Heart left ventricle (tissue), 16 donors: ENCODE data around the gene CDC20B. TPM values are rescaled to one million over a fixed set of nuclear protein-coding genes. Genes with fewer than 3 reads are reported as not detected.

Experiments
- ATAC-seq, 4 donors: fragments of 200-7000 bp; cut with Tn5 transposase; one replicate each; pipeline ENCODE4 v1.9.1; 2020 to 2022; ENCODE audit warnings: moderate library complexity in 4 of 4, mild to moderate bottlenecking in 3 of 4, moderate number of reproducible peaks in 1 of 4
- DNase-seq, 5 donors: peaks; one replicate each; pipeline ENCODE4 v3.0.0-alpha.2; 2020
- H3K27ac ChIP-seq, 12 donors: fragments of 200-600 bp; sonication (generic) in 4 of 12; one replicate each; pipeline versions ENCODE4 v1.5.0 to v1.8.0; 2016 to 2022; ENCODE audit warnings: mild to moderate bottlenecking in 2 of 12
- H3K27me3 ChIP-seq, 9 donors: fragments of 200-600 bp; sonication (generic) in 2 of 9; one replicate each; pipeline versions ENCODE4 v1.5.1 to v1.8.0; 2016 to 2022; ENCODE audit warnings: mild to moderate bottlenecking in 3 of 9
- H3K36me3 ChIP-seq, 9 donors: fragments of 200-600 bp; sonication (generic) in 2 of 9; one replicate each; pipeline versions ENCODE4 v1.5.0 to v1.8.0; 2018 to 2022; ENCODE audit warnings: mild to moderate bottlenecking in 2 of 9
- H3K4me1 ChIP-seq, 12 donors: fragments of 200-600 bp; sonication (generic) in 4 of 12; one replicate each; pipeline versions ENCODE4 v1.5.0 to v1.8.0; 2016 to 2022; ENCODE audit warnings: mild to moderate bottlenecking in 3 of 12
- H3K4me3 ChIP-seq, 12 donors: fragments of 200-600 bp; sonication (generic) in 4 of 12; one replicate each; pipeline versions ENCODE4 v1.5.0 to v1.8.0; 2017 to 2022; ENCODE audit warnings: mild to moderate bottlenecking in 9 of 12, moderate library complexity in 4 of 12
- H3K9me3 ChIP-seq, 12 donors: fragments of 200-600 bp; sonication (generic) in 4 of 12; one replicate each; pipeline versions ENCODE4 v1.5.0 to v1.8.0; 2016 to 2022; ENCODE audit warnings: mild to moderate bottlenecking in 1 of 12
- POLR2A ChIP-seq, 2 donors: fragments of 450-650 bp; IDR thresholded peaks; one replicate each; pipeline ENCODE4 v1.6.1; 2017; ENCODE audit warnings: antibody characterized with exemption in 2 of 2, mild to moderate bottlenecking in 2 of 2, moderate library complexity in 2 of 2
- WGBS, 4 donors: extraction: QIAGEN DNeasy Blood & Tissue Kit in 2 of 4; methylation state at CpG; one replicate each; pipeline versions ENCODE4 v1.1.5 to v1.1.7; 2013 to 2018; 5-methylcytosine and 5-hydroxymethylcytosine counted together
- intact Hi-C, 10 donors: fragments of 100-400 bp; cut with DNase I; formaldehyde crosslinking; loops; one replicate each; pipeline versions ENCODE4 v1.11.1 to v1.14.2; 2022
- polyA plus RNA-seq, 2 donors: library from polyadenylated mRNA; stranded (reverse); fragments of 200-250 nt; gene quantifications; one replicate each; pipeline ENCODE4 v1.2.3, GENCODE V29; 2013
- total RNA-seq, 9 donors: library from RNA; depleted of rRNA in 2 of 9; stranded (reverse); fragments of >200 nt in 2 of 9; fragmentation: NEBNext Ultra II Directional in 3 of 9; extraction: Animal tissue kit (Norgen Biotek cat#: 25700) in 3 of 9; gene quantifications; one replicate each; pipeline versions ENCODE4 v1.1.0 to v1.2.4, GENCODE V29; 2016 to 2023
- TF ChIP-seq, protein P1 (sequence below), 12 donors: fragments of 200-600 bp; sonication (generic) in 4 of 12; IDR thresholded peaks; one replicate each; pipeline versions ENCODE4 v1.5.0 to v1.8.0; 2018 to 2022; ENCODE audit warnings: antibody characterized with exemption in 12 of 12, mild to moderate bottlenecking in 5 of 12
- donor health status: ischemic (EF 13 %, LVEDD 7.1; RV severe dilation, severe dysfunction).
- donor health status: healthy with polysubstance abuse.
- donor health status: DM: no; HTN: yes; CAD: no.
- donor health status: DM: no; HTN: no; CAD: no.
- donor health status: ischemic (EF 25% LVEDD 6.9; RV normal size, moderate dysfunction).
- donor health status: ischemic (EF 25% LVEDD 5.7; RV mildly dilated, moderate dysfunction).
- donor health status: healthy.
- donor health status: DM: yes; HTN: yes; CAD: no.
- donor health status: ischemic (EF 35%, LVEDD 5.7; RV mildly dilated, moderate dysfunction).
- donor health status: nonischemic (EF 11% LVEDD 7.7; RV severe dilation, severe dysfunction).
- donor health status: DM: yes; HTN: yes; CAD: no.
- donor health status: PGD.
- donor health status: ischemic (EF 29% LVEDD 5.4; RV normal size, mild dysfunction).
- donor health status: nonischemic (EF 23%, LVEDD 6.1; RV moderate dilation, normal function).

The CDC20B gene
- total and polyA plus RNA-seq, 11 donors = not detected

DNA sequence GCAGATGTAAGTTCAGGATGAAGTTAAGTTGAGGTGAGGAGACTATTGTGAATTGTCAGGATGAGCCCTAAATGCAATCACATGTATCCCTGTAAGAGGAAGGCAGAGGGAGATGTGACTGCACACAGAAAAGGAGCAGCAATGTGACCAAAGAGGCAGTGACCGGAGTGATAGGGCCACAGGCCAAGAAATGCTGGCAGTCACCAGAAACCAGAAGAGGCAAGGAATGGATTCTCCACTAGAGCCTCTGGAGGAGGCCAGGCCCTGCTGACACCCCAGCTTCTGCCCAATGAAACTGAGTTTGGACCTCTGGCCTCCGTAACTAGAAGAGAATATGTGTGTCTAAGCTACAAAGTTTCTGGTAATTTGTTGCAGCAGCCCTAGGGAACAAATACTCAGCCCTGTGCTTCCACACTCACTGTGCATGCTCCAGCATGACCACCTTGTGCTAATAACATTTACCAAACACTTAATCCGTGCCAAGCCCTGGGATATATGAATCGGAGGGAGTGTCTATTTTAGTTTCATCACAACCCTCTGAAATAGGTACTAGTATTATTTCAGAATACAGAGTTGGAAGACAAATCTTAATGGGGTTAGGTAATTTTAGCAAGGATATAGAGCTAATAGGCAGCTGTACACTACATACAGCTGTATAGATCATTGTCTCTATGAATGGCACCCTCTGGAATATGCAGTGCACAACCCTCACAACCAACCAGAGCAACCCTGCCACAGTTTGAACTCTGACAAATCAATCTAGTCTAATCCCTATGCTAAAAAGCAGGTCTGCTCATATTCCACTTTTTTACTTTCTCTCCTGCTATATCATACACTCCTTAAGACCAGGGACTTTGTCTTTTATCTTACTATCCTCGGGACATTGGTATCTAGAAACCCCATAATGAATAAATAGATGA, 20.8 kb downstream of the CDC20B start:
- ATAC-seq (no peak), DNase-seq (no peak)
- TF ChIP-seq POLR2A (IDR thresholded peaks at IDR 0.05) = no peak
- TF ChIP-seq, protein P1, sequence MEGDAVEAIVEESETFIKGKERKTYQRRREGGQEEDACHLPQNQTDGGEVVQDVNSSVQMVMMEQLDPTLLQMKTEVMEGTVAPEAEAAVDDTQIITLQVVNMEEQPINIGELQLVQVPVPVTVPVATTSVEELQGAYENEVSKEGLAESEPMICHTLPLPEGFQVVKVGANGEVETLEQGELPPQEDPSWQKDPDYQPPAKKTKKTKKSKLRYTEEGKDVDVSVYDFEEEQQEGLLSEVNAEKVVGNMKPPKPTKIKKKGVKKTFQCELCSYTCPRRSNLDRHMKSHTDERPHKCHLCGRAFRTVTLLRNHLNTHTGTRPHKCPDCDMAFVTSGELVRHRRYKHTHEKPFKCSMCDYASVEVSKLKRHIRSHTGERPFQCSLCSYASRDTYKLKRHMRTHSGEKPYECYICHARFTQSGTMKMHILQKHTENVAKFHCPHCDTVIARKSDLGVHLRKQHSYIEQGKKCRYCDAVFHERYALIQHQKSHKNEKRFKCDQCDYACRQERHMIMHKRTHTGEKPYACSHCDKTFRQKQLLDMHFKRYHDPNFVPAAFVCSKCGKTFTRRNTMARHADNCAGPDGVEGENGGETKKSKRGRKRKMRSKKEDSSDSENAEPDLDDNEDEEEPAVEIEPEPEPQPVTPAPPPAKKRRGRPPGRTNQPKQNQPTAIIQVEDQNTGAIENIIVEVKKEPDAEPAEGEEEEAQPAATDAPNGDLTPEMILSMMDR (IDR thresholded peaks at IDR 0.05) = no peak
- H3K4me1 ChIP-seq = peaks cover 0 to 10% (median 0%) of the 10 kb centered on the region in 12 donors
- 64 to 71% (median 65%) methylated on average over 5 of the region's 5 CpGs for WGBS, 4 donors
- H3K9me3 ChIP-seq = no peaks in the 10 kb centered on the region
- H3K36me3 ChIP-seq = no peaks in the 10 kb centered on the region
- H3K4me3 ChIP-seq = no peak overlapping the region
- intact Hi-C loops = loop anchor here in 1 of 10 donors (10.0 kb wide), 1 partner anchor 637 kb away; the partner anchor contains the start of gene SNX18
- H3K27ac ChIP-seq = no peak overlapping the region
- H3K27me3 ChIP-seq = peaks cover 0 to 9% (median 0%) of the 10 kb centered on the region in 9 donors

DNA sequence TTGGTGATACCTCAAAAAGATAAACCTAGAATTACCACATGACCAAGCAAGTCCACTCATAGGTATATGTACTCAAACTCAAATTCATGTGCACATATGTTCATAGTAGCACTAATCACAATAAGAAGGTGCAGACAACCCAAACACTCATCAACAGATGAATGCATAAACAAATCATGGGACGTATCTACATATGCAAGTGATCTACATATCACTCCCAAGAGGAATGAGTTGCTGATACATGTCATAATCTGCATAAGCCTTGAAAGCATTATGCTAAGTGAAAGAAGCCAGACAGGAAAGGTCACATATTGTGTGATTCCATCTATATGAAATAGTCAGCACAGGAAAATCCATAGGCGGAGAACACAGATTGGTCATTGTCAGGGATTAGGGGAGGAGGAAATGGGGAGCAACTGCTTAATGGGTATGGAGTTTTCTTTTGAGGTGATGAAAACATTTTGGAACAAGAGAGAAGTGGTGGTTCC, 23.6 kb downstream of the CDC20B start:
- DNase-seq (no peak), ATAC-seq (no peak)
- intact Hi-C loops = loop anchor here in 6 of 10 donors (2.0 to 10.0 kb wide), 6 partner anchors 202 to 635 kb away; partner anchors contain the start of gene SNX18 (in 2 of the 6)
- peaks cover 0 to 16% (median 0%) of the 10 kb centered on the region in 9 donors for H3K27me3 ChIP-seq
- no peak overlapping the region for H3K4me3 ChIP-seq
- 54 to 78% (median 64%) methylated on average over 2 of the region's 2 CpGs for WGBS, 4 donors
- no peaks in the 10 kb centered on the region for H3K9me3 ChIP-seq
- no peaks in the 10 kb centered on the region for H3K36me3 ChIP-seq
- no peak overlapping the region for H3K27ac ChIP-seq
- TF ChIP-seq, protein P1 (IDR thresholded peaks at IDR 0.05) = no peak
- TF ChIP-seq POLR2A (IDR thresholded peaks at IDR 0.05) = no peak
- H3K4me1 ChIP-seq = peaks cover 0 to 6% (median 0%) of the 10 kb centered on the region in 12 donors

DNA sequence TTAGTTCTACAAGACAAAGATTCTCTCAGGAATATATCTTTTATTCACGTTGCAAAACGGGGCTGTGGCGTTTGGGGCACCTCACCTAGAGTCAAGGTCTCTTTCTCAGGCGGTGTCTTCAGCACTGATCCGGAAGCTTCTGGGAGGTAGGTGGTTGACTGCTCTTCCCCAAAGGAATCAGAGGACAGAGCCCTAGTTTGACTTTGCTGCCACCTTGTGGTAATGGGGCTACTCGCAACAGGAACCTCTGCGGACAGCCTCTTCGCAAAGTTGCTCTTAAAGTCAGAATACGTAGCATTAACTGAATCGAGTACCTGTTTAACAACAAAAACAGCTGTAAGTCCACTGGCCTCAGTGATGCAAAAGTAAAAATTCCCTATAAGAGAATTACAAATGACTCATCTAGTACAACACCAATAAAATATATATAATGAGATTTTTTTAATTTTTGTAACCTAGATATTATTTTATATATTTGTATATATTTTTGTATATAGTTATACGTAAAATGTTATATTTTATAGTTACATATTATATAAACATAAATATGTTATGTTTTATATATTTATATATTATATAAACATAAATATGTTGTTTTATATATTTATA, 26.3 kb downstream of the CDC20B start:
- no peaks in the 10 kb centered on the region for H3K36me3 ChIP-seq
- 8 to 9% (median 9%) methylated on average over 11 of the region's 11 CpGs for WGBS, 4 donors
- H3K9me3 ChIP-seq = no peaks in the 10 kb centered on the region
- peaks cover 0 to 5% (median 0%) of the 10 kb centered on the region in 12 donors for H3K4me1 ChIP-seq
- ATAC-seq (peak; percentile 37 to 89 (median 74)), DNase-seq (peak; percentile 64 to 77 (median 69))
- H3K4me3 ChIP-seq = no peak overlapping the region
- intact Hi-C loops = loop anchor here (1.0 to 10.0 kb wide), 10 partner anchors 199 to 632 kb away; partner anchors contain the start of gene SNX18 (in 2 of the 10)
- no peak overlapping the region for H3K27ac ChIP-seq
- TF ChIP-seq, protein P1 (IDR thresholded peaks at IDR 0.05) = peak; percentile 84 to 97 (median 92)
- TF ChIP-seq POLR2A (IDR thresholded peaks at IDR 0.05) = no peak
- H3K27me3 ChIP-seq = peaks cover 0 to 19% (median 3%) of the 10 kb centered on the region in 9 donors
